BLaER1 treated with 17β-estradiol and CSF1 and Interleukin-3, amounts not matched to agents 10 nM and 100 nM (cell line): ENCODE data around the gene GAS7.

Source experiments
- H3K27ac ChIP-seq, 11 experiments: shearing (Covaris generic); formaldehyde crosslinking; 2 replicates each; pipeline ENCODE4 v1.8.1; 2022
- H3K27me3 ChIP-seq, 11 experiments: shearing (Covaris generic); formaldehyde crosslinking; 2 replicates each; pipeline ENCODE4 v1.8.1; 2022
- H3K36me3 ChIP-seq, 11 experiments: shearing (Covaris generic); formaldehyde crosslinking; 2 replicates each; pipeline ENCODE4 v1.8.1; 2022
- H3K4me1 ChIP-seq, 10 experiments: shearing (Covaris generic); formaldehyde crosslinking; 2 replicates each; pipeline ENCODE4 v1.8.1; 2022
- H3K4me2 ChIP-seq, 11 experiments: shearing (Covaris generic); formaldehyde crosslinking; 2 replicates each; pipeline ENCODE4 v1.8.1; 2022
- H3K4me3 ChIP-seq, 10 experiments: shearing (Covaris generic); formaldehyde crosslinking; 2 replicates each; pipeline ENCODE4 v1.8.1; 2022
- H3K9ac ChIP-seq, 11 experiments: shearing (Covaris generic); formaldehyde crosslinking; 2 replicates each; pipeline ENCODE4 v1.8.1; 2022
- H3K9me3 ChIP-seq, 11 experiments: shearing (Covaris generic); formaldehyde crosslinking; replicated peaks in 1 of 11; 2 replicates each; pipeline ENCODE4 v1.8.1; 2022
- H4K20me1 ChIP-seq, 11 experiments: shearing (Covaris generic); formaldehyde crosslinking; 2 replicates each; pipeline ENCODE4 v1.8.1; 2022
- Cebpa-rat ChIP-seq, 11 experiments: shearing (Covaris generic); IDR thresholded peaks; 2 replicates each; pipeline ENCODE4 v1.8.1; 2022

The GAS7 gene

GRCh38 chr17:9986754-9987382, 211.5 kb downstream of the GAS7 start:
- Histone ChIP-seq H3K4me3 (peak overlapping the region in 4 of 10 experiments; percentile 1 to 37 (median 26); a peak in 6 of 20 replicates), H3K27ac (peak overlapping the region; percentile 25 to 73 (median 63); a peak in 21 of 22 replicates), H4K20me1 (peaks cover 23 to 100% (median 98%) of the 10 kb centered on the region in 11 experiments), H3K9ac (peak overlapping the region in 9 of 11 experiments; percentile 13 to 46 (median 19); a peak in 12 of 22 replicates), H3K36me3 (peaks cover 3 to 95% (median 68%) of the 10 kb centered on the region in 11 experiments; a peak in 20 of 22 replicates), H3K4me2 (peak overlapping the region; percentile 74 to 92 (median 86)), H3K27me3 (no peaks in the 10 kb centered on the region), H3K4me1 (peaks cover 75 to 100% (median 95%) of the 10 kb centered on the region in 10 experiments), H3K9me3 (peaks cover 0 to 23% (median 11%) of the 10 kb centered on the region in 11 experiments; a peak in 15 of 22 replicates)
- no peak for TF ChIP-seq Cebpa-rat (IDR thresholded peaks at IDR 0.05)

- Histone ChIP-seq H3K27me3 (no peaks in the 10 kb centered on the region), H3K9me3 (peaks cover 0 to 11% (median 10%) of the 10 kb centered on the region in 11 experiments; a peak in 14 of 22 replicates), H3K4me3 (peak overlapping the region in 3 of 10 experiments; percentile 10 to 25 (median 23); a peak in 4 of 20 replicates), H3K4me2 (peak overlapping the region; percentile 74 to 92 (median 86)), H3K9ac (peak overlapping the region in 8 of 11 experiments; percentile 1 to 46 (median 20); a peak in 7 of 22 replicates), H3K27ac (peak overlapping the region in 10 of 11 experiments; percentile 19 to 73 (median 63); a peak in 14 of 22 replicates), H4K20me1 (peaks cover 23 to 100% (median 98%) of the 10 kb centered on the region in 11 experiments), H3K4me1 (peaks cover 69 to 100% (median 95%) of the 10 kb centered on the region in 10 experiments), H3K36me3 (peaks cover 9 to 95% (median 68%) of the 10 kb centered on the region in 11 experiments)
- no peak for TF ChIP-seq Cebpa-rat (IDR thresholded peaks at IDR 0.05)
These were observed 212.8 kb downstream of the GAS7 start for GRCh38 chr17:9985646-9986045.

GRCh38 chr17:9984768-9985167, 213.6 kb downstream of the GAS7 start:
- Histone ChIP-seq H4K20me1 (peaks cover 23 to 100% (median 99%) of the 10 kb centered on the region in 11 experiments), H3K4me3 (no peak overlapping the region), H3K27ac (peak overlapping the region in 9 of 11 experiments; percentile 9 to 73 (median 41); a peak in 7 of 22 replicates), H3K9ac (no peak overlapping the region), H3K9me3 (peaks cover 0 to 4% (median 2%) of the 10 kb centered on the region in 11 experiments; a peak in 7 of 22 replicates), H3K27me3 (no peaks in the 10 kb centered on the region), H3K36me3 (peaks cover 15 to 95% (median 71%) of the 10 kb centered on the region in 11 experiments), H3K4me1 (peaks cover 73 to 100% (median 96%) of the 10 kb centered on the region in 10 experiments), H3K4me2 (peak overlapping the region; percentile 74 to 92 (median 86); a peak in 17 of 22 replicates)
- TF ChIP-seq Cebpa-rat (IDR thresholded peaks at IDR 0.05) = no peak

GRCh38 chr17:9982159-9982558, 216.2 kb downstream of the GAS7 start:
- Histone ChIP-seq H3K4me3 (no peak overlapping the region), H3K4me2 (peak overlapping the region in 8 of 11 experiments; percentile 6 to 39 (median 27); a peak in 10 of 22 replicates)
- TF ChIP-seq Cebpa-rat (IDR thresholded peaks at IDR 0.05) = no peak

GRCh38 chr17:9981344-9981915, 217.0 kb downstream of the GAS7 start:
- H3K4me2 ChIP-seq = peak overlapping the region in 5 of 11 experiments; percentile 18 to 39 (median 29); a peak in 7 of 22 replicates
- no peak for TF ChIP-seq Cebpa-rat (IDR thresholded peaks at IDR 0.05)
- no peaks in the 10 kb centered on the region for H3K9me3 ChIP-seq
- no peak overlapping the region for H3K4me3 ChIP-seq
- H3K9ac ChIP-seq = peak overlapping the region in 2 of 11 experiments; percentile 38 to 39; a peak in 3 of 22 replicates
- peaks cover 24 to 94% (median 78%) of the 10 kb centered on the region in 11 experiments for H3K36me3 ChIP-seq
- H3K4me1 ChIP-seq = peaks cover 66 to 100% (median 95%) of the 10 kb centered on the region in 10 experiments
- peaks cover 24 to 100% (median 97%) of the 10 kb centered on the region in 11 experiments for H4K20me1 ChIP-seq
- H3K27me3 ChIP-seq = no peaks in the 10 kb centered on the region
- H3K27ac ChIP-seq = peak overlapping the region in 8 of 11 experiments; percentile 8 to 50 (median 33); a peak in 11 of 22 replicates

More at GRCh38 chr17:9982159-9982558, 216.2 kb downstream of the GAS7 start:
- Histone ChIP-seq H3K9me3 (no peaks in the 10 kb centered on the region), H3K27ac (peak overlapping the region in 9 of 11 experiments; percentile 8 to 50 (median 30); a peak in 14 of 22 replicates), H4K20me1 (peaks cover 28 to 100% (median 97%) of the 10 kb centered on the region in 11 experiments), H3K9ac (peak overlapping the region in 4 of 11 experiments; percentile 8 to 39 (median 18); a peak in 3 of 22 replicates), H3K36me3 (peaks cover 24 to 94% (median 77%) of the 10 kb centered on the region in 11 experiments), H3K27me3 (no peaks in the 10 kb centered on the region), H3K4me1 (peaks cover 66 to 100% (median 95%) of the 10 kb centered on the region in 10 experiments)

- peak overlapping the region in 8 of 11 experiments; percentile 2 to 57 (median 34); a peak in 10 of 22 replicates for H3K27ac ChIP-seq
- no peak for TF ChIP-seq Cebpa-rat (IDR thresholded peaks at IDR 0.05)
These were observed 218.9 kb downstream of the GAS7 start for GRCh38 chr17:9979463-9979995.

GRCh38 chr17:9977180-9977575, 221.2 kb downstream of the GAS7 start:
- Histone ChIP-seq H3K27ac (peak overlapping the region in 2 of 11 experiments; percentile 94 to 96; a peak in 5 of 22 replicates), H3K36me3 (peaks cover 24 to 91% (median 67%) of the 10 kb centered on the region in 11 experiments), H3K9ac (no peak overlapping the region), H3K4me3 (no peak overlapping the region), H3K9me3 (no peaks in the 10 kb centered on the region), H3K4me1 (peaks cover 67 to 100% (median 97%) of the 10 kb centered on the region in 10 experiments), H4K20me1 (peaks cover 5 to 100% (median 97%) of the 10 kb centered on the region in 11 experiments; a peak in 20 of 22 replicates), H3K27me3 (no peaks in the 10 kb centered on the region), H3K4me2 (peak overlapping the region; percentile 17 to 78 (median 44); a peak in 20 of 22 replicates)
- no peak for TF ChIP-seq Cebpa-rat (IDR thresholded peaks at IDR 0.05)

More at GRCh38 chr17:9979463-9979995, 218.9 kb downstream of the GAS7 start:
- H3K9ac ChIP-seq = peak overlapping the region in 6 of 11 experiments; percentile 11 to 52 (median 36); a peak in 6 of 22 replicates
- no peak overlapping the region for H3K4me3 ChIP-seq
- H3K36me3 ChIP-seq = peaks cover 24 to 98% (median 75%) of the 10 kb centered on the region in 11 experiments
- peaks cover 10 to 100% (median 97%) of the 10 kb centered on the region in 11 experiments; a peak in 20 of 22 replicates for H4K20me1 ChIP-seq
- no peaks in the 10 kb centered on the region for H3K27me3 ChIP-seq
- peak overlapping the region; percentile 11 to 78 (median 52); a peak in 21 of 22 replicates for H3K4me2 ChIP-seq
- no peaks in the 10 kb centered on the region for H3K9me3 ChIP-seq
- H3K4me1 ChIP-seq = peaks cover 66 to 100% (median 95%) of the 10 kb centered on the region in 10 experiments
